COLO829 (cell line): ENCODE measurements around the gene WIPF1.
A peak's percentile ranks its signal among the peaks of the same experiment; 100 is the strongest.

Experiments used
- DNase-seq: peaks from one replicate; pipeline ENCODE4 v3.0.0; 2012; ENCODE audit warnings: low spot score

WIPF1 gene

GRCh38 chr2:174595116-174595809 lies 2.3 kb downstream of the WIPF1 start:
- no peak for DNase-seq

- DNase-seq, result no peak
Observed at GRCh38 chr2:174594456-174594855, 3.1 kb downstream of the WIPF1 start.

- DNase-seq, result peak; percentile 49
Observed at GRCh38 chr2:174593574-174594203, 3.9 kb downstream of the WIPF1 start.

- no peak for DNase-seq
Observed at GRCh38 chr2:174593041-174593440, 4.6 kb downstream of the WIPF1 start.

GRCh38 chr2:174591740-174592139 lies 5.9 kb downstream of the WIPF1 start:
- DNase-seq, result no peak

GRCh38 chr2:174590928-174591648 lies 6.5 kb downstream of the WIPF1 start:
- DNase-seq, result no peak

- no peak for DNase-seq
Observed at GRCh38 chr2:174590346-174590745, 7.3 kb downstream of the WIPF1 start.

- no peak for DNase-seq
Observed at GRCh38 chr2:174589334-174589733, 8.3 kb downstream of the WIPF1 start.

GRCh38 chr2:174588463-174588862 lies 9.1 kb downstream of the WIPF1 start:
- no peak for DNase-seq

GRCh38 chr2:174587579-174587978 lies 10.0 kb downstream of the WIPF1 start:
- DNase-seq, result no peak

- DNase-seq, result no peak
Observed at GRCh38 chr2:174586418-174587295, 10.9 kb downstream of the WIPF1 start.

GRCh38 chr2:174585657-174586252 lies 11.8 kb downstream of the WIPF1 start:
- DNase-seq, result no peak

GRCh38 chr2:174585146-174585545 lies 12.5 kb downstream of the WIPF1 start:
- DNase-seq, result no peak

GRCh38 chr2:174581491-174581890 lies 16.1 kb downstream of the WIPF1 start:
- no peak for DNase-seq

GRCh38 chr2:174580951-174581350 lies 16.7 kb downstream of the WIPF1 start:
- no peak for DNase-seq

GRCh38 chr2:174577967-174578589 lies 19.5 kb downstream of the WIPF1 start:
- DNase-seq, result no peak

GRCh38 chr2:174575124-174575776 lies 22.4 kb downstream of the WIPF1 start:
- no peak for DNase-seq

GRCh38 chr2:174574657-174575056 lies 22.9 kb downstream of the WIPF1 start:
- DNase-seq, result no peak

GRCh38 chr2:174573621-174574081 lies 24.0 kb downstream of the WIPF1 start:
- DNase-seq, result no peak

GRCh38 chr2:174572556-174572955 lies 25.0 kb downstream of the WIPF1 start:
- DNase-seq, result no peak
